ENCODE measurements around the gene SLC9A4.

SLC9A4 gene

GRCh38 chr2:102428573-102428972 lies 44.5 kb upstream of the SLC9A4 start:
- no peak for DNase-seq
- TF ChIP-seq, protein P1, sequence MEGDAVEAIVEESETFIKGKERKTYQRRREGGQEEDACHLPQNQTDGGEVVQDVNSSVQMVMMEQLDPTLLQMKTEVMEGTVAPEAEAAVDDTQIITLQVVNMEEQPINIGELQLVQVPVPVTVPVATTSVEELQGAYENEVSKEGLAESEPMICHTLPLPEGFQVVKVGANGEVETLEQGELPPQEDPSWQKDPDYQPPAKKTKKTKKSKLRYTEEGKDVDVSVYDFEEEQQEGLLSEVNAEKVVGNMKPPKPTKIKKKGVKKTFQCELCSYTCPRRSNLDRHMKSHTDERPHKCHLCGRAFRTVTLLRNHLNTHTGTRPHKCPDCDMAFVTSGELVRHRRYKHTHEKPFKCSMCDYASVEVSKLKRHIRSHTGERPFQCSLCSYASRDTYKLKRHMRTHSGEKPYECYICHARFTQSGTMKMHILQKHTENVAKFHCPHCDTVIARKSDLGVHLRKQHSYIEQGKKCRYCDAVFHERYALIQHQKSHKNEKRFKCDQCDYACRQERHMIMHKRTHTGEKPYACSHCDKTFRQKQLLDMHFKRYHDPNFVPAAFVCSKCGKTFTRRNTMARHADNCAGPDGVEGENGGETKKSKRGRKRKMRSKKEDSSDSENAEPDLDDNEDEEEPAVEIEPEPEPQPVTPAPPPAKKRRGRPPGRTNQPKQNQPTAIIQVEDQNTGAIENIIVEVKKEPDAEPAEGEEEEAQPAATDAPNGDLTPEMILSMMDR (IDR thresholded peaks at IDR 0.05; ENCODE audit: low read depth, low read length): no peak
- no peak overlapping the region for H3K4me3 ChIP-seq (ENCODE audit: low read depth, low read length)
- no peaks in the 10 kb centered on the region for H3K9me3 ChIP-seq
- H3K27me3 ChIP-seq: no peaks in the 10 kb centered on the region
- H3K36me3 ChIP-seq: no peaks in the 10 kb centered on the region
- H3K4me1 ChIP-seq: no peaks in the 10 kb centered on the region

GRCh38 chr2:102432386-102432785 lies 40.6 kb upstream of the SLC9A4 start:
- H3K4me3 ChIP-seq (ENCODE audit: low read depth, low read length): no peak overlapping the region
- TF ChIP-seq, protein P1 (IDR thresholded peaks at IDR 0.05; ENCODE audit: low read depth, low read length): no peak
- no peak for DNase-seq
- no peaks in the 10 kb centered on the region for H3K9me3 ChIP-seq
- no peaks in the 10 kb centered on the region for H3K36me3 ChIP-seq
- no peaks in the 10 kb centered on the region for H3K27me3 ChIP-seq
- no peaks in the 10 kb centered on the region for H3K4me1 ChIP-seq

DNA sequence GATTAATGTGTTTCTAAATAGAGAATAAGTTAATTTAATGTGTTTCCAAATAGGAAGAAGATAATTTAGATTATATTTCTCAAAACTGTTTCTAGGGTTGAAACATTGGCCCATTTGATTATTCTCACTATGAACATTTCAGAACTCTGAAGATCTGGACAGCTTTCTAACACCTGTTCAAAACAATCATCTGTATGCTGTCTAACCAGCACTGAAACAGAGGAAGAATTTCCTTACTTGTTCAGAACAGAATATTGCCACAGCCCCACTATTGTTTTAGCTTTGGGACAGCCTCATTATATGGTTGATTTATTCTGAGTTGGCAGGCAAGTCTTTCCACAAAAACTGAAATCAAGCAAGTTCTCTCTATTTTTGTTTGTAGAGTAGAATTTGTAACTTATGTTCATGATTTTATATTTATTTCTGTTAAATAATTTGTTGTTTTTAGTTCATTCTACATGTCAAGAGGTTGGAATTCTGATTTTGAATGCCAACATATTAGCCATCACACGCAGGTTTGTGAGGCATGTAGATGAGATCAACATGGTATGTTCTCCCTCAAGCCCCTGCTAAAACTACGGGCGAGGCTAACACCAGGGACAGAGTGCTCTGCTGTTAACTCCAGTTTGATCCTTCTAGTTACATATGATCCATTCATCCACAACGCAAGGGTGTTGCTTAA lies 38.9 kb upstream of the SLC9A4 start:
- no peaks in the 10 kb centered on the region for H3K4me1 ChIP-seq
- no peaks in the 10 kb centered on the region for H3K27me3 ChIP-seq
- no peak overlapping the region for H3K4me3 ChIP-seq (ENCODE audit: low read depth, low read length)
- TF ChIP-seq, protein P1 (IDR thresholded peaks at IDR 0.05; ENCODE audit: low read depth, low read length): no peak
- no peaks in the 10 kb centered on the region for H3K36me3 ChIP-seq
- DNase-seq: no peak
- H3K9me3 ChIP-seq: no peaks in the 10 kb centered on the region

DNA sequence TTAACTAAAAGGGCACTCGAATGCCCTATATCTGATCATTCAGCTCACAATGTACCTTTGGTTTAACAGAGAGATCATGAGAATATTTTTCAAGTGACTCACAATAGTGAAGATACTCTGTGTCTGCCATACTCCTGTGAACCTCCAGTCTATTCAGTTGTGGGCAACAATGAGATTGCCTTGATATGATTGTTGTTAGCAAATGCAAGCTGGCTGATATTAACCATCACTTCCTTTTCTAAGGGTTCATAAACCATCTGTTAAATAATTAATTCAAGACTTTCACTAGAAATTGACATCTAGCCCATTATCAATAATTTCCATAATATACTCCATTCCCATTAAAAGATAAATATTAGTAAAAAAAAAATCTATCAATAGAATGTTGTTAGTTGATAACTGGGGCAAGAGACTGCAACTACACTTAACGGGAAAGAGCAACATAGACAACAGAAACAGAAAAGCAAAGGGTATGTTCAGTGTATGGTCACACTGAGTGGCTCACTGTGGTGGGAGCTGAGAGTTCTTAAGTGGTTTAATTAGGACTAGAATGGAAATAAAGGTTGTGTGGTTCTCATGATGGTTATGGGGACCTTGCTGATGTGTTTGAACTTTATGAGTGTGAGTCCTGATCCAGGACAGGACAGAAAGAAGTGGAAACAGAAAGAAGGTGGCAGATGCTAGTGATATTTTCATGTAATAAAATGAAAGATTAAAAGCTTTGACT lies 38.2 kb upstream of the SLC9A4 start:
- Histone ChIP-seq H3K27me3 (no peaks in the 10 kb centered on the region), H3K4me3 (ENCODE audit: low read depth, low read length) (no peak overlapping the region), H3K36me3 (no peaks in the 10 kb centered on the region), H3K4me1 (no peaks in the 10 kb centered on the region), H3K9me3 (no peaks in the 10 kb centered on the region)
- no peak for DNase-seq
- TF ChIP-seq, protein P1 (IDR thresholded peaks at IDR 0.05; ENCODE audit: low read depth, low read length): no peak

GRCh38 chr2:102435741-102436140 lies 37.3 kb upstream of the SLC9A4 start:
- Histone ChIP-seq H3K27me3 (no peaks in the 10 kb centered on the region), H3K4me3 (ENCODE audit: low read depth, low read length) (no peak overlapping the region), H3K36me3 (no peaks in the 10 kb centered on the region), H3K9me3 (no peaks in the 10 kb centered on the region), H3K4me1 (no peaks in the 10 kb centered on the region)
- no peak for DNase-seq
- TF ChIP-seq, protein P1 (IDR thresholded peaks at IDR 0.05; ENCODE audit: low read depth, low read length): no peak

- DNase-seq: no peak
- H3K4me1 ChIP-seq: no peaks in the 10 kb centered on the region
- H3K27me3 ChIP-seq: no peaks in the 10 kb centered on the region
- no peaks in the 10 kb centered on the region for H3K9me3 ChIP-seq
- H3K4me3 ChIP-seq (ENCODE audit: low read depth, low read length): no peak overlapping the region
- H3K36me3 ChIP-seq: no peaks in the 10 kb centered on the region
- TF ChIP-seq, protein P1 (IDR thresholded peaks at IDR 0.05; ENCODE audit: low read depth, low read length): no peak
These were observed 36.7 kb upstream of the SLC9A4 start for GRCh38 chr2:102436323-102436722.
